ENCODE results near the gene ABHD18.

The ABHD18 gene

GRCh38 chr4:127965062-127965802, at the start of gene ABHD18, which contains the start of gene MFSD8:
Gene ABHD18 (plus strand): TSS chr4:127965406. CDS start chr4:127982956, 17,550 bp downstream.
Gene MFSD8 (minus strand): TSS chr4:127965173. CDS start chr4:127965133, 40 bp downstream.
- ATAC-seq, result peak; percentile 97
- TF ChIP-seq ZNF70 (CRISPR knock-in tag; IDR thresholded peaks at IDR 0.05) (0 out of 2 replicates have a peak, but pooled peaks have one; percentile 14), TSHZ2 (CRISPR knock-in tag; IDR thresholded peaks at IDR 0.05) (peak; percentile 30; the same call in 1 of the 2 replicates), ZFP3 (CRISPR knock-in tag; IDR thresholded peaks at IDR 0.05) (no peak)

GRCh38 chr4:127916512-127916911, 48.7 kb upstream of the ABHD18 start:
- TF ChIP-seq PATZ1 (CRISPR knock-in tag; IDR thresholded peaks at IDR 0.05; ENCODE audit: borderline replicate concordance) (no peak), ZNF70 (CRISPR knock-in tag; IDR thresholded peaks at IDR 0.05) (no peak), ZNF8 (CRISPR knock-in tag; IDR thresholded peaks at IDR 0.05) (no peak), ZC3H10 (CRISPR knock-in tag; IDR thresholded peaks at IDR 0.05) (no peak), RARB (CRISPR knock-in tag; IDR thresholded peaks at IDR 0.05) (no peak), TOX (CRISPR knock-in tag; IDR thresholded peaks at IDR 0.05; ENCODE audit: borderline replicate concordance) (no peak), ARNTL (CRISPR knock-in tag; IDR thresholded peaks at IDR 0.05; ENCODE audit: borderline replicate concordance, low read depth) (no peak), PPARA (CRISPR knock-in tag; IDR thresholded peaks at IDR 0.05; ENCODE audit: borderline replicate concordance) (no peak), ZFP30 (CRISPR knock-in tag; IDR thresholded peaks at IDR 0.05) (no peak), ZNF565 (CRISPR knock-in tag; conservative IDR thresholded peaks at IDR 0.05; ENCODE audit: low read depth) (no peak), CSRNP3 (CRISPR knock-in tag; IDR thresholded peaks at IDR 0.05) (no peak), TSHZ2 (CRISPR knock-in tag; IDR thresholded peaks at IDR 0.05) (no peak)
- ATAC-seq, result no peak

GRCh38 chr4:127917151-127917550, 48.1 kb upstream of the ABHD18 start:
- no peak for TF ChIP-seq TCF4 (CRISPR knock-in tag; IDR thresholded peaks at IDR 0.05; ENCODE audit: borderline replicate concordance)
- TF ChIP-seq ZNF8 (CRISPR knock-in tag; IDR thresholded peaks at IDR 0.05), result no peak
- TF ChIP-seq PATZ1 (CRISPR knock-in tag; IDR thresholded peaks at IDR 0.05; ENCODE audit: borderline replicate concordance), result no peak
- TF ChIP-seq POU6F1 (CRISPR knock-in tag; IDR thresholded peaks at IDR 0.05; ENCODE audit: borderline replicate concordance, low read depth), result no peak
- TF ChIP-seq ZNF70 (CRISPR knock-in tag; IDR thresholded peaks at IDR 0.05), result no peak
- no peak for TF ChIP-seq ZNF565 (CRISPR knock-in tag; conservative IDR thresholded peaks at IDR 0.05; ENCODE audit: low read depth)
- TF ChIP-seq TSHZ2 (CRISPR knock-in tag; IDR thresholded peaks at IDR 0.05), result no peak
- TF ChIP-seq RARB (CRISPR knock-in tag; IDR thresholded peaks at IDR 0.05), result no peak
- TF ChIP-seq BACH2 (CRISPR knock-in tag; IDR thresholded peaks at IDR 0.05; ENCODE audit: borderline replicate concordance), result no peak
- no peak for TF ChIP-seq TOX (CRISPR knock-in tag; IDR thresholded peaks at IDR 0.05; ENCODE audit: borderline replicate concordance)
- no peak for TF ChIP-seq ARNTL (CRISPR knock-in tag; IDR thresholded peaks at IDR 0.05; ENCODE audit: borderline replicate concordance, low read depth)
- TF ChIP-seq ESRRG (CRISPR knock-in tag; IDR thresholded peaks at IDR 0.05), result no peak
- no peak for ATAC-seq
